ENCODE data around the gene SACS. TPM values are rescaled to one million over a fixed set of nuclear protein-coding genes. Genes with fewer than 3 reads are reported as not detected.
"Not testable (repeated sequence)": the region's sequence is repeated elsewhere in the genome, so short reads cannot be mapped to it uniquely, and the experiment has no call there.

The SACS gene
- total RNA-seq, 1 donor from 2014 or later, result 150 TPM

DNA sequence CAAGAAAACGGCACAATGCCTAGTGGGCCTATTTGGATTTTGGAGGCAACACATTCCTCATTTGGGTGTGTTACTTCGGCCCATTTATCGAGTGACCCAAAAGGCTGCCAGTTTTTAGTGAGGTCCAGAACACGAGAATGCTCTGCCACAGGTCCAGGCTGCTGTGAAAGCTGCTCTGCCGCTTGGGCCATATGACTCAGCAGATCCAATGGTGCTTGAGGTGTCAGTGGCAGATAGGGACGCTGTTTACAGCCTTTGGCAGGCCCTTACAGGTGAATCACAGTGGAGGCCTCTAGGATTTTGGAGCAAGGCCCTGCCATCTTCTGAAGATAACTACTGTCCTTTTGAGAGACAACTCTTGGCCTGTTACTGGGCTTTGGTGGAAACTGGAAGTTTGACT lies 118.7 kb downstream of the SACS start:
- not testable (repeated sequence) for DNase-seq (ENCODE audit: low read depth, low spot score)

- DNase-seq (ENCODE audit: low read depth, low spot score), result no peak
These were observed 140.9 kb downstream of the SACS start for GRCh38 chr13:23292586-23292985.

- no peak for DNase-seq (ENCODE audit: low read depth, low spot score)
These were observed 143.6 kb downstream of the SACS start for GRCh38 chr13:23289917-23290357.

DNA sequence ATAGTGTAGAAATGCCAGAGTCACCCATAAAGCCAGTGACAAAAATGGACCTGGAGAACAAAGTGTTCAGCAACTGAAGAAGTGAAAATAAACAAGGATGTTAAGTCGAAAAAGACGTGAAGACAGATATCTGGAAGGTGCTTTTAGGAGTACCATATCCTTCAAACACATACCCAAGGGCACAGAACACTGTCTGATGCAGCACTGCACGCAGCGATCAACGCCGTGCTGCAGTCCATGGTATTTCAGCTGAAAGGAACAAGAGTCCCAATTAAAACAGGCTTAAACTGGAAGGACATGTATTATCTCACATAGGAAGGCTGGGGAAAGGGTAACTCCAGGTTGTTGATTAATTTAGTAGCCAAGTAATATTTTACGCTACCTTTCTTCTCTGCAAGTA lies 144.5 kb downstream of the SACS start:
- no peak for DNase-seq (ENCODE audit: low read depth, low spot score)

DNA sequence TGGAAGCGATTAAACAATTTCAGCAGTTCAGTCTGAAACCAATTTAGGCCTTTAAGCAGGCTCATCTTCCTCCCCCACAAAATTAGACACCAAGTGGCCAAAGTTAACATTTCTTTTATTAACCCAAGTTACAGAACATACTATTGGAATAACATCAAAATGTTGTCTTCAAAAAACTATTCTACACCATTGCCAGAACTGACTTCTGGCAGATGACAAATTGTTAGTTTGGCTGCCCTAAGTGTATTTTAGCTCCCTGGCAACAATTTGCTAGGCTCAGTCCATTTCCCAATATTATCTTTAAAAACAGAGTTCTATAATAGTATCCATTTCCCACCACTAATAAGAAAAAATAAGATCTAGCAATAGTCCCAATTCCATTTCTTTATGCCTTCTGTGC lies 144.9 kb downstream of the SACS start:
- DNase-seq (ENCODE audit: low read depth, low spot score), result no peak

GRCh38 chr13:23279321-23279720 lies 154.2 kb downstream of the SACS start:
- DNase-seq (ENCODE audit: low read depth, low spot score), result no peak

Other genes starting within 250 kb of the SACS start
- gene TNFRSF19, start 136.7 kb upstream of the SACS start, total RNA-seq, result 0.07 and 0.53 TPM in 2 replicates

Data from pulmonary artery endothelial cell (primary cell).